H1 (cell line): ENCODE measurements around the gene HBD. TPM values are rescaled to one million over a fixed set of nuclear protein-coding genes. Genes with fewer than 3 reads are reported as not detected.

Experiments used
- CTCF ChIA-PET: fragments of 300-600 bp; sonication (Branson Sonifier 250); formaldehyde crosslinking; loops from one replicate; lab custom pipeline; 2021; ENCODE audit not compliant: partially characterized antibody; lab: Charles Lee
- POLR2A ChIA-PET: fragments of 300-600 bp; sonication (Branson Sonifier 250); formaldehyde crosslinking; loops from one replicate; lab custom pipeline; 2021; ENCODE audit warnings: inconsistent platforms; ENCODE audit not compliant: partially characterized antibody; lab: Charles Lee
- DNase-seq, 2 experiments: peaks; one replicate each; pipeline versions ENCODE4 v3.0.0 to v3.0.0-alpha.2; 2010 to 2022; ENCODE audit warnings: low spot score in 2 of 2, low read depth in 1 of 2, mixed read lengths in 1 of 2
- FAIRE-seq: peaks from 2 replicates; lab custom pipeline; 2011; peaks lifted over from hg19 to GRCh38; lab: Jason Lieb, UNC
- H2AFZ ChIP-seq: 2 replicates; pipeline ENCODE4 v1.8.1; 2012; ENCODE audit warnings: low read length, inconsistent platforms
- H2AK5ac ChIP-seq: 2 replicates; pipeline ENCODE4 v1.6.1; 2013; ENCODE audit warnings: low read depth, low read length
- H2BK120ac ChIP-seq: replicated peaks from 2 replicates; pipeline ENCODE3; 2013; ENCODE audit warnings: low read depth, low read length, inconsistent platforms
- H2BK12ac ChIP-seq: 2 replicates; pipeline ENCODE4 v1.6.1; 2013; ENCODE audit warnings: low read depth, low read length
- H2BK15ac ChIP-seq: 2 replicates; pipeline ENCODE4 v1.6.1; 2013; ENCODE audit warnings: low read length
- H2BK20ac ChIP-seq: 2 replicates; pipeline ENCODE4 v1.6.1; 2013; ENCODE audit warnings: low read length
- H2BK5ac ChIP-seq: 2 replicates; pipeline ENCODE4 v1.6.1; 2013; ENCODE audit warnings: low read depth, low read length
- H3K14ac ChIP-seq: 2 replicates; pipeline ENCODE4 v1.6.1; 2013; ENCODE audit warnings: inconsistent platforms; ENCODE audit not compliant: insufficient read length
- H3K18ac ChIP-seq: 2 replicates; pipeline ENCODE4 v1.6.1; 2013; ENCODE audit warnings: low read length; ENCODE audit errors: extremely low read depth
- H3K23ac ChIP-seq: 2 replicates; pipeline ENCODE4 v1.6.1; 2013; ENCODE audit warnings: inconsistent platforms; ENCODE audit not compliant: insufficient read length
- H3K23me2 ChIP-seq: 2 replicates; pipeline ENCODE4 v1.6.1; 2013; ENCODE audit warnings: low read depth, low read length
- H3K27ac ChIP-seq: 2 replicates; pipeline ENCODE4 v1.6.1; 2011; ENCODE audit warnings: low read depth, low read length, inconsistent platforms
- H3K27me3 ChIP-seq, 4 experiments: replicated peaks in 1 of 4; 1 replicate in 1 of 4; 2 replicates in 3 of 4; pipeline versions ENCODE4 v1.6.1 to v1.8.1; 2011 to 2013; ENCODE audit warnings: low read length in 3 of 4, mild to moderate bottlenecking in 3 of 4, inconsistent platforms in 2 of 4, mixed read lengths in 2 of 4, moderate library complexity in 1 of 4; ENCODE audit not compliant: control insufficient read depth in 3 of 4, insufficient read depth in 3 of 4; ENCODE audit errors: extremely low read depth in 1 of 4
- H3K36me3 ChIP-seq, 4 experiments: 2 replicates each; pipeline versions ENCODE4 v1.6.1 to v1.8.1; 2011 to 2013; ENCODE audit warnings: mild to moderate bottlenecking in 4 of 4, low read length in 3 of 4, moderate library complexity in 2 of 4, control low read depth in 1 of 4, inconsistent platforms in 1 of 4; ENCODE audit not compliant: insufficient read depth in 4 of 4, control insufficient read depth in 2 of 4
- H3K4ac ChIP-seq: replicated peaks from 2 replicates; pipeline ENCODE3; 2013; ENCODE audit warnings: low read length, low read depth, mixed read lengths, inconsistent platforms; ENCODE audit not compliant: insufficient read length
- H3K4me1 ChIP-seq, 4 experiments: replicated peaks in 1 of 4; 1 replicate in 1 of 4; 2 replicates in 3 of 4; pipeline versions ENCODE4 v1.6.1 to v1.8.1; 2011 to 2013; ENCODE audit warnings: low read length in 3 of 4, inconsistent platforms in 2 of 4, mixed read lengths in 1 of 4; ENCODE audit not compliant: insufficient read depth in 4 of 4, control insufficient read depth in 3 of 4
- H3K4me2 ChIP-seq, 2 experiments: 2 replicates each; pipeline versions ENCODE4 v1.6.1 to v1.8.1; 2011 to 2013; ENCODE audit warnings: low read depth in 2 of 2, low read length in 2 of 2, control low read depth in 1 of 2, inconsistent platforms in 1 of 2, mild to moderate bottlenecking in 1 of 2; ENCODE audit not compliant: insufficient read depth in 1 of 2
- H3K4me3 ChIP-seq, 4 experiments: fragments of 200-600, 300-600 bp in 1 of 4; sonication (generic), shearing (Covaris generic), sonication (Bioruptor Twin) in 1 of 4; 2 replicates each; pipeline versions ENCODE4 v1.5.1 to v1.8.1; 2011 to 2016; ENCODE audit warnings: low read length in 4 of 4, low read depth in 3 of 4, control low read depth in 2 of 4, inconsistent platforms in 2 of 4, mild to moderate bottlenecking in 2 of 4, mixed read lengths in 1 of 4, moderate library complexity in 1 of 4; ENCODE audit not compliant: insufficient read depth in 2 of 4; ENCODE audit errors: extremely low read depth in 1 of 4
- H3K56ac ChIP-seq: replicated peaks from 2 replicates; pipeline ENCODE3; 2013; ENCODE audit warnings: low read depth, mild to moderate bottlenecking, mixed read lengths, low read length, inconsistent platforms; ENCODE audit not compliant: insufficient read length
- H3K79me1 ChIP-seq: 2 replicates; pipeline ENCODE4 v1.6.1; 2013; ENCODE audit warnings: low read depth, low read length, control low read depth
- H3K79me2 ChIP-seq, 2 experiments: 2 replicates each; pipeline versions ENCODE4 v1.6.1 to v1.8.1; 2012 to 2013; ENCODE audit warnings: low read length in 2 of 2, mild to moderate bottlenecking in 2 of 2, inconsistent platforms in 1 of 2; ENCODE audit not compliant: insufficient read depth in 2 of 2, control insufficient read depth in 1 of 2
- H3K9ac ChIP-seq, 4 experiments: replicated peaks in 1 of 4; 1 replicate in 1 of 4; 2 replicates in 3 of 4; pipeline versions ENCODE4 v1.6.1 to v1.8.1; 2011 to 2013; ENCODE audit warnings: low read depth in 3 of 4, low read length in 3 of 4, control low read depth in 2 of 4, mild to moderate bottlenecking in 2 of 4, moderate library complexity in 2 of 4, inconsistent platforms in 1 of 4; ENCODE audit errors: extremely low read depth in 1 of 4
- H3K9me3 ChIP-seq, 2 experiments: 2 replicates each; pipeline versions ENCODE4 v1.6.1 to v1.8.1; 2012 to 2013; ENCODE audit warnings: mild to moderate bottlenecking in 2 of 2, moderate library complexity in 2 of 2, control low read depth in 1 of 2, inconsistent platforms in 1 of 2, low read depth in 1 of 2, low read length in 1 of 2, mixed read lengths in 1 of 2; ENCODE audit not compliant: insufficient read depth in 2 of 2
- H4K20me1 ChIP-seq, 2 experiments: replicated peaks in 1 of 2; 2 replicates each; pipeline versions ENCODE3 to v1.8.1; 2011 to 2013; ENCODE audit warnings: inconsistent platforms in 2 of 2, low read length in 2 of 2, mild to moderate bottlenecking in 1 of 2; ENCODE audit not compliant: insufficient read depth in 2 of 2, control insufficient read depth in 1 of 2
- H4K5ac ChIP-seq: 2 replicates; pipeline ENCODE4 v1.6.1; 2013; ENCODE audit warnings: low read length, low read depth, mixed read lengths, inconsistent platforms; ENCODE audit not compliant: insufficient read length
- H4K8ac ChIP-seq: 2 replicates; pipeline ENCODE4 v1.8.0; 2013; ENCODE audit warnings: mild to moderate bottlenecking, moderate library complexity, low read length, inconsistent platforms; ENCODE audit not compliant: insufficient read depth; ENCODE audit errors: extremely low read depth
- H4K91ac ChIP-seq: replicated peaks from 2 replicates; pipeline ENCODE3; 2013; ENCODE audit warnings: low read length, mixed read lengths, inconsistent platforms; ENCODE audit not compliant: insufficient read length
- E2F6 ChIP-seq: IDR thresholded peaks from 2 replicates; pipeline ENCODE4 v1.6.1; 2012; ENCODE audit warnings: inconsistent platforms
- MAX ChIP-seq: IDR thresholded peaks from 2 replicates; pipeline ENCODE4 v1.6.1; 2012; ENCODE audit warnings: inconsistent platforms
- SRF ChIP-seq: IDR thresholded peaks from 2 replicates; pipeline ENCODE4 v1.6.1; 2011; ENCODE audit warnings: mild to moderate bottlenecking, low read depth, low read length, moderate library complexity
- SUZ12 ChIP-seq: fragments of 200-600 bp; sonication (generic); IDR thresholded peaks from 2 replicates; pipeline ENCODE4 v1.6.1; 2012; ENCODE audit warnings: mild to moderate bottlenecking, inconsistent platforms, low read length, moderate library complexity, mixed read lengths
- WGBS, 2 experiments: shearing (Covaris generic) in 1 of 2; methylation state at CpG; one replicate each; pipeline versions ENCODE4 v1.1.6 to v1.1.7; 2013 to 2015; ENCODE audit warnings: low lambda C conversion rate in 2 of 2, mixed read lengths in 2 of 2, inconsistent platforms in 1 of 2, low coverage in 1 of 2, missing lambda C conversion rate in 1 of 2; ENCODE audit not compliant: insufficient replicate concordance in 2 of 2, insufficient coverage in 1 of 2, insufficient read length in 1 of 2; ENCODE audit errors: extremely low coverage in 1 of 2, missing lambda C conversion rate in 1 of 2; 5-methylcytosine and 5-hydroxymethylcytosine counted together
- polyA plus RNA-seq, 7 experiments: library from polyadenylated mRNA; depleted of rRNA in 3 of 7; stranded (reverse) in 5 of 7; unstranded in 2 of 7; fragments of >200 nt in 5 of 7; fragments of 200-250 nt in 2 of 7; gene quantifications; 1 replicate in 5 of 7; 2 replicates in 1 of 7; 4 replicates in 1 of 7; pipeline versions ENCODE4 v1.2.1 to v1.2.3, GENCODE V29; 2011 to 2013; ENCODE audit warnings: missing spikeins in 2 of 7, mixed read lengths in 2 of 7
- total RNA-seq: library from RNA; stranded (reverse); fragmentation: NEBNext Ultra II Directional; extraction: Animal tissue kit (Norgen Biotek cat#: 25700); gene quantifications from 2 replicates; pipeline ENCODE4 v1.2.1, GENCODE V29; 2021

The HBD gene
- total and polyA plus RNA-seq, 2 of the 8 experiments (the other 6 are each of a cell fraction or from before 2014, with no cell fraction given), result not detected

- Histone ChIP-seq H3K79me2 (no peaks in the 10 kb centered on the region), H3K9me3 (no peaks in the 10 kb centered on the region), H3K23me2 (no peaks in the 10 kb centered on the region), H2BK20ac (peak overlapping the region; percentile 8; the same call in 1 of the 2 replicates), H3K79me1 (no peaks in the 10 kb centered on the region), H3K9ac (no peak overlapping the region), H3K27me3 (peaks cover 0 to 1% (median 0%) of the 10 kb centered on the region in 4 experiments; a peak in 2 of 7 replicates), H2AK5ac (peak overlapping the region; percentile 54; the same call in 1 of the 2 replicates), H3K4ac (no peak overlapping the region), H4K8ac (no peak overlapping the region), H3K56ac (no peak overlapping the region), H2BK15ac (0 out of 2 replicates have a peak overlapping the region, but pooled peaks have one; percentile 2), H3K23ac (no peak overlapping the region), H3K4me1 (peaks cover 3 to 11% (median 5%) of the 10 kb centered on the region in 4 experiments; a peak in 6 of 7 replicates), H3K4me3 (no peak overlapping the region), H2BK5ac (no peak overlapping the region), H4K5ac (no peak overlapping the region), H3K4me2 (no peak overlapping the region; a peak in 1 of 4 replicates), H3K36me3 (no peaks in the 10 kb centered on the region), H3K14ac (no peak overlapping the region), H4K20me1 (no peaks in the 10 kb centered on the region), H2AFZ (no peak overlapping the region), H2BK120ac (no peak overlapping the region), H2BK12ac (peak overlapping the region; percentile 70), H3K27ac (no peak overlapping the region), H3K18ac (peak overlapping the region; percentile 68), H4K91ac (no peak overlapping the region)
- 97% methylated on average over 6 of the region's 7 CpGs; no CpG with 5 or more reads in 1 of the 2 experiments for WGBS, 2 experiments
- no peak for TF ChIP-seq SRF
- TF ChIP-seq MAX, result peak; percentile 70
- TF ChIP-seq SUZ12, result no peak
- peak; percentile 68; the same call in 1 of the 2 replicates for TF ChIP-seq E2F6
- POLR2A ChIA-PET, result no interaction called here
- DNase-seq, result no peak
- no peak for FAIRE-seq
- CTCF ChIA-PET, result no interaction called here
Measured at GRCh38 chr11:5258543-5259262, 24.4 kb upstream of the HBD start.
